GM19238 (cell line): Measurements from ENCODE around the gene WDR33.

Source experiments
- DNase-seq: peaks from one replicate; pipeline ENCODE4 v3.0.0; 2011; ENCODE audit warnings: low spot score; ENCODE audit not compliant: insufficient read length

Gene WDR33

GRCh38 chr2:127719301-127720218 lies 91.4 kb downstream of the WDR33 start:
- no peak for DNase-seq

GRCh38 chr2:127718271-127718670 lies 92.7 kb downstream of the WDR33 start:
- DNase-seq: no peak

- DNase-seq: no peak
These were observed 95.1 kb downstream of the WDR33 start for GRCh38 chr2:127715778-127716449.

GRCh38 chr2:127713562-127713961 lies 97.4 kb downstream of the WDR33 start:
- no peak for DNase-seq

GRCh38 chr2:127712999-127713398 lies 98.0 kb downstream of the WDR33 start:
- no peak for DNase-seq

- no peak for DNase-seq
These were observed 101.6 kb downstream of the WDR33 start for GRCh38 chr2:127709336-127709735.

- no peak for DNase-seq
These were observed 102.9 kb downstream of the WDR33 start for GRCh38 chr2:127707890-127708648.

- DNase-seq: no peak
These were observed 104.6 kb downstream of the WDR33 start for GRCh38 chr2:127706215-127706990.

- no peak for DNase-seq
These were observed 105.4 kb downstream of the WDR33 start for GRCh38 chr2:127705391-127706065.

- DNase-seq: no peak
These were observed 106.2 kb downstream of the WDR33 start for GRCh38 chr2:127704641-127705390.

GRCh38 chr2:127703282-127703681 lies 107.7 kb downstream of the WDR33 start:
- DNase-seq: no peak

GRCh38 chr2:127702395-127703009 lies 108.5 kb downstream of the WDR33 start:
- no peak for DNase-seq

- peak; percentile 73 for DNase-seq
These were observed 109.1 kb downstream of the WDR33 start for GRCh38 chr2:127701651-127702394.

GRCh38 chr2:127701193-127701650 lies 109.7 kb downstream of the WDR33 start, which contains the start of gene SFT2D3:
Gene SFT2D3 (plus strand): TSS chr2:127701497. CDS start chr2:127701529, 32 bp downstream.
- DNase-seq: peak; percentile 97

GRCh38 chr2:127700527-127701192 lies 110.3 kb downstream of the WDR33 start:
- DNase-seq: peak; percentile 82

GRCh38 chr2:127698553-127699355 lies 112.2 kb downstream of the WDR33 start:
- no peak for DNase-seq
